ENCODE data around the gene POLR1E. TPM values are rescaled to one million over a fixed set of nuclear protein-coding genes. Genes with fewer than 3 reads are reported as not detected.

POLR1E gene
- total RNA-seq, 1 donor from 2014 or later: 26.9 TPM

DNA sequence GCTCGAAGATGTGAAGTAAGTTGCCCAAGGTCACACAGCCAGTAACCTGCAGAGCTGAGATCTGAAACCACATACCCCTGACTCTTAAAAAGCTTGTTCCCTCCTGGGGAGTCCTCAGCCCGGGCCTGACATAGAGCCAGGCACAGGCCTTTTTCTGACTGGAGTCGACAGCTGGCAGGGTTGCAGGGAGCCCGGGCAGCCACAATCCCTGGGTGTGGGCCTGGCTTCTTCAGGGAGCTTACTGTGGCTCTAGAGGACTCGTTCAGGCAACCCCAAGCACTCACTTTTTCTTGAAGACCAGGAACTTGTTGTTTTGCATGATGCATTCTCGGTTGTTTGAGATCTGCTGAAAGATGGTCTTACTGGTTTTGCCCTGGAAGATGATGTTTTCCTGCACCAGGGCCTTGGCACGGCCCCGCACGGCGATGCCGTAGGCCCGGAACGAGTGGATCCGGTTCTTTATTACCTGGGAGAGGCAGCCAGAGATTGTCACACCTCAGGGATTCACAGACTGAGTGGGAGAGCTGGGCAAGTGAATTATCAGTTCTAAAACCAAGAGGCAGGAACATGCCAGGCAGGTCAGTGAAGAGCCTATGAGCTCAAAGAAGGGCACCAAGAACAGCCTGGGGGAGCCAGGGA lies 30.0 kb downstream of the POLR1E start:
- Histone ChIP-seq H3K4me3 (ENCODE audit: low read depth, low read length) (no peak overlapping the region), H3K27me3 (ENCODE audit: control insufficient read depth, insufficient read depth, low read length) (no peaks in the 10 kb centered on the region), H3K36me3 (ENCODE audit: control insufficient read depth, insufficient read depth, low read length) (no peaks in the 10 kb centered on the region)
- DNase-seq (ENCODE audit: low read depth): no peak
- TF ChIP-seq, protein P1, sequence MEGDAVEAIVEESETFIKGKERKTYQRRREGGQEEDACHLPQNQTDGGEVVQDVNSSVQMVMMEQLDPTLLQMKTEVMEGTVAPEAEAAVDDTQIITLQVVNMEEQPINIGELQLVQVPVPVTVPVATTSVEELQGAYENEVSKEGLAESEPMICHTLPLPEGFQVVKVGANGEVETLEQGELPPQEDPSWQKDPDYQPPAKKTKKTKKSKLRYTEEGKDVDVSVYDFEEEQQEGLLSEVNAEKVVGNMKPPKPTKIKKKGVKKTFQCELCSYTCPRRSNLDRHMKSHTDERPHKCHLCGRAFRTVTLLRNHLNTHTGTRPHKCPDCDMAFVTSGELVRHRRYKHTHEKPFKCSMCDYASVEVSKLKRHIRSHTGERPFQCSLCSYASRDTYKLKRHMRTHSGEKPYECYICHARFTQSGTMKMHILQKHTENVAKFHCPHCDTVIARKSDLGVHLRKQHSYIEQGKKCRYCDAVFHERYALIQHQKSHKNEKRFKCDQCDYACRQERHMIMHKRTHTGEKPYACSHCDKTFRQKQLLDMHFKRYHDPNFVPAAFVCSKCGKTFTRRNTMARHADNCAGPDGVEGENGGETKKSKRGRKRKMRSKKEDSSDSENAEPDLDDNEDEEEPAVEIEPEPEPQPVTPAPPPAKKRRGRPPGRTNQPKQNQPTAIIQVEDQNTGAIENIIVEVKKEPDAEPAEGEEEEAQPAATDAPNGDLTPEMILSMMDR (IDR thresholded peaks at IDR 0.05; ENCODE audit: insufficient read depth, low read length, poor library complexity, severe bottlenecking): no peak

- TF ChIP-seq, protein P1 (IDR thresholded peaks at IDR 0.05; ENCODE audit: insufficient read depth, low read length, poor library complexity, severe bottlenecking): no peak
- Histone ChIP-seq H3K4me3 (ENCODE audit: low read depth, low read length) (no peak overlapping the region), H3K36me3 (ENCODE audit: control insufficient read depth, insufficient read depth, low read length) (no peaks in the 10 kb centered on the region), H3K27me3 (ENCODE audit: control insufficient read depth, insufficient read depth, low read length) (no peaks in the 10 kb centered on the region)
- no peak for DNase-seq (ENCODE audit: low read depth)
Observed at GRCh38 chr9:37517923-37518322, 32.2 kb downstream of the POLR1E start.

GRCh38 chr9:37520641-37521040 lies 34.9 kb downstream of the POLR1E start:
- DNase-seq (ENCODE audit: low read depth): no peak
- Histone ChIP-seq H3K4me3 (ENCODE audit: low read depth, low read length) (no peak overlapping the region), H3K36me3 (ENCODE audit: control insufficient read depth, insufficient read depth, low read length) (no peaks in the 10 kb centered on the region), H3K27me3 (ENCODE audit: control insufficient read depth, insufficient read depth, low read length) (no peaks in the 10 kb centered on the region)
- TF ChIP-seq, protein P1 (IDR thresholded peaks at IDR 0.05; ENCODE audit: insufficient read depth, low read length, poor library complexity, severe bottlenecking): no peak

- TF ChIP-seq, protein P1 (IDR thresholded peaks at IDR 0.05; ENCODE audit: insufficient read depth, low read length, poor library complexity, severe bottlenecking): no peak
Observed at GRCh38 chr9:37521111-37521510, 35.4 kb downstream of the POLR1E start.

DNA sequence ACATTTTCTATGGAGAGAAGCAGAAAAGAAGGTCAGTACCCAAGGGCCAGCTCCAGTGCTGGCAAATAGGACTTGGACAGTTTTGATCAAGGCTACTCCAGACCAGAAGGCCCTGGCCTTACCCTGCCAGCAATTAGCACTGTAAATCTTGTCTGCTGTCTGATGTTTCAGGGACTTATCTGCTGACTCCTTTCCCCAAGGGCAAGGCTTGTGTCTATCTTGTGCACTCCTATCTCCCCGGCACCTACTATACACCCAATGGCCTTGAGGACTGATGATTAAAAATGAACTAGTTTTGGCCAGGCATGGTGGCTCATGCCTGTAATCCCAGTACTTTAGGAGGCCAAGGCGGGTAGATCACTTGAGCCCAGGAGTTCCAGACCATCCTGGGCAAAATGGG lies 37.2 kb downstream of the POLR1E start:
- DNase-seq (ENCODE audit: low read depth): no peak
- Histone ChIP-seq H3K27me3 (ENCODE audit: control insufficient read depth, insufficient read depth, low read length) (no peaks in the 10 kb centered on the region), H3K4me3 (ENCODE audit: low read depth, low read length) (no peak overlapping the region), H3K36me3 (ENCODE audit: control insufficient read depth, insufficient read depth, low read length) (no peaks in the 10 kb centered on the region)
- TF ChIP-seq, protein P1 (IDR thresholded peaks at IDR 0.05; ENCODE audit: insufficient read depth, low read length, poor library complexity, severe bottlenecking): no peak

More at GRCh38 chr9:37521111-37521510, 35.4 kb downstream of the POLR1E start:
- no peak for DNase-seq (ENCODE audit: low read depth)
- Histone ChIP-seq H3K4me3 (ENCODE audit: low read depth, low read length) (no peak overlapping the region), H3K36me3 (ENCODE audit: control insufficient read depth, insufficient read depth, low read length) (no peaks in the 10 kb centered on the region), H3K27me3 (ENCODE audit: control insufficient read depth, insufficient read depth, low read length) (no peaks in the 10 kb centered on the region)

GRCh38 chr9:37523916-37524315 lies 38.2 kb downstream of the POLR1E start:
- TF ChIP-seq, protein P1 (IDR thresholded peaks at IDR 0.05; ENCODE audit: insufficient read depth, low read length, poor library complexity, severe bottlenecking): no peak
- no peaks in the 10 kb centered on the region for H3K36me3 ChIP-seq (ENCODE audit: control insufficient read depth, insufficient read depth, low read length)
- H3K27me3 ChIP-seq (ENCODE audit: control insufficient read depth, insufficient read depth, low read length): no peaks in the 10 kb centered on the region
- DNase-seq (ENCODE audit: low read depth): no peak
- no peak overlapping the region for H3K4me3 ChIP-seq (ENCODE audit: low read depth, low read length)

All from kidney epithelial cell (primary cell).